CD4-positive, alpha-beta T cell treated with Interleukin-17A for 1 hour (primary cell): Measurements from ENCODE around the gene SRPK2.
A peak's percentile ranks its signal among the peaks of the same experiment; 100 is the strongest.
"Not testable (repeated sequence)": the region's sequence is repeated elsewhere in the genome, so short reads cannot be mapped to it uniquely, and the experiment has no call there.

Experiments
- DNase-seq: peaks from one replicate; pipeline ENCODE4 v3.0.0-alpha.2; 2020

Gene SRPK2

DNA sequence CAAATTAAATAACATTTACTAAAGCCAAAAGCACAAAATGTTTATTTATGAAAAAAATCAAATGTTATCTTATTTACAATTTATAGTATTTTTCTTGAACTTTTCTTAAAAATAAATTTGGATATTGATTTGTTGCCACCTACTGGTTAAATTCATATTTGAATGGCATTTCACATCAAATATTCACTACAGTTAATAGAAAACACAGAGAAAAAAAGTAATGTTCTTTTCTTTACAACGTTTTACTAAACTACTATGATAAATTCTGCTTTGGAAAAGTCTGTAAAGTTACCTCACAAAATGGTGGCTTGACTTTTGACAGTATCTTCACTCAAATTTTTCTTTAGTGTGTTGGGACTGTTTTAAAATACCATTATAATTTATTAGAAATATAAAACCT is 52.7 kb downstream of the SRPK2 start:
- peak; percentile 32 for DNase-seq

DNA sequence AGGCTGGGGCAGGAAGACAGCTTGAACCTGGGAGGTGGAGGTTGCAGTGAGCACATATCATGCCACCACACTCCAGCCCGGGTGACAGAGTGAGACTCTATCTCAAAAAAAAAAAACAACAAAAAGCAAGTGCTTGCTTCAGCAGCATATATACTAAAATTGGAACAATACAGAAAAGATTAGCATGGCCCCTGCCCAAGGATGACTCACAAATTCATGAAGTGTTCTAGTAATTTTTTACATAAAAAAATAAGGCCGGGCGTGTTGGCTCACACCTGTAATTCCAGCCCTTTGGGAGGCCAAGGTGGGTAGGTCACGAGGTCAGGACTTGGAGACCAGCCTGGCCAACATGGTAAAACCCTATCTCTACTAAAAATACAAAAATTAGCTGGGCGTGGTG is 56.1 kb downstream of the SRPK2 start:
- not testable (repeated sequence) for DNase-seq

DNA sequence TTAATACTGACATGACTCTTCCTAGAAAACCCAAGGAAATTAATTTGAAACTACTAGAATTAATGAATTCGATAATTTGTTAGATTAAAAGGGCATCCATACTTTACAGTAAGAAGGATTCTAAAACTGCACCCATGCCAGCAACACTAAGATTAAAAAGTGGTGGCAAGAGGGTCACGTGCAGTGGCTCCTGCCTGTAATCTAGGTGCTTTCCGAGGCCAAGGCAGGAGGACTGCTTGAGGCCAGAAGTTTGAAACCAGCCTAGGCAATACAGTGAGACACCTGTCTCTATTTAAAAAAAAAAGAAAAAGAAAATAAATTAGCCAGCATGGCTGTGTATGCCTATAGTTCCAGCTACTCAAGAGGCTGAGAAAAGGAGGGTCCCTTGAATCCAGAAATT is 58.2 kb downstream of the SRPK2 start:
- no peak for DNase-seq

DNA sequence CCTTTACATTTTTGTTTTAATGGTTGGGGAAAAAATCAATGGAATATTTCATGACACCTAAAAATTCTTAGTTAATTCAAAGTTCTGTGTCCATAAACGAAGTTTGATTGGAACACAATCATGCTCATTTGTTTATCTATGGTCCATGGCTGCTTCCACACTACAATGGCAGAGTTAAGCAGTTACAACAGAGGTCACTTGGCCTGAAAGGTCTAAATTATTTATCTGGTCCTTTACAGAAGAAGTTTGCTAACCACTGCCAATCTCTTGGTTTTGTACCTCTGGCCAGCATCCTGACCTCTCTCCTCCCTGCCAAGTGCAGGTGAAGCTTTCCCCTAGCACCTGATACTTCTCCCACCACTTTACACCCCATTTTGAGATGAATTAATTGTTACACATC is 61.5 kb downstream of the SRPK2 start:
- DNase-seq, result no peak

DNA sequence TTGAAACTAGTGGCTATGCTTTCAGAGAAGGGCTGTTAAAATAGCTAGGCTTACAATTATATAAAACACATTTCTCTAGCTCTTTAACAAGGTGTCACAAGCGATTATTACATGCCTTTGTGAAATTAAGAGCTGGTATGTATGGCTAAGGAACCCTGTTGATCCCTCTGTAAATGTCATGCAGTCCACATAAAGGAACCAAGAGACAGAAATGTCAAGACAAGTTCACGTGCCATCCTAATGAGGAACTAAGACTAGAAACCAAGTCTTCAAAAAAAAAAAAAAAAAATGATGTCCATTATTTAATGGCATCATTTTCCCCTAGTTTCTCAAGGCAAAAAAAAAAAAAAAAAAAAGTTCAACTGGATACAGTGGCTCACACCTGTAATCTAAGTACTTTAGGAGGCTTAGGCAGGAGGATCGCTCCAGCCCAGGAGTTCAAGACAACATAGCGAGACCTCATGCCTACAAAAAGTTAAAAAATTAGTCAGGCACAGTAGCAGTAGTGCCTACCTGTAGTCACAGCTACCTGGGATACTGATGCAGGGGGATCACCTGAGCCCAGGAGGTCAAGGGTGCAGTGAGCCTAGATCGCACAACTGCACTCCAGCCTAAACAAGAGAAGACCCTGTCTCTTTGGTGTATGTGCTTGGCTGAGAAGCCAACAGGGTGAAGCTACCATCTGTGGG is 63.4 kb downstream of the SRPK2 start:
- no peak for DNase-seq

DNA sequence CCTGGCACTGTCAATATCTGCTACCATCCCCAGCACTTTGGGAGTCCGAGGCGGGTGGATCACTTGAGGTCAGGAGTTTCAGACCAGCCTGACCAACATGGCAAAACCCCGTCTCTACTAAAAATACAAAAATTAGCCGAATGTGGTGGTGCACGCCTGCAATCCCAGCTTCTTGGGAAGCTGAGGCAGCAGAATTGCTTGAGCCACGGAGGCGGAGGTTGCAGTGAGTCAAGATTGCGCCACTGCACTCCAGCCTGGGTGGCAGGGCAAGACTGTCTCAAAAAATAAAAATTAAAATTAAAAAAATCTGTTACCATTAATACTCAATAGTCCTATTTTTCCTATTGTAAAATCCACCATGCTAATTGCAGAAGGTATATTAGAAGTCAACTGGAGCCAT is 64.1 kb downstream of the SRPK2 start:
- DNase-seq, result not testable (repeated sequence)

DNA sequence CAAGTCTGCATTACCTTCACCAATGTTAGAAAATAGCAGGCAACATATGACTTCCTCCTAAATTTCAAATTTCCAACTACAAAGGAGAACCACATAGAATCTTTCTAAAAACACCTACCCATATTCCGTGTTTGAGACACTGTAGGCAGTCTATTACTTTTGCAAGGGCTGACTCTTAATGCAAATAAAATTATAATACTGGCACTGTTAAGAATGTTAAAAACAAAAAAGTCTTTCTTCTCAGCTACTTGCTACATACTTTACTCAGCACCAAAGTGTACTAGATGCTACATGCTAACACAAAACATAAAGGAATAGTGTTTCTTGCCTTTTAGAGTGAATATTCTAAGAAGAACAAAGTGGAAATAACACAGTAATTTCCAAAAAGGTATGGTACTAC is 65.4 kb downstream of the SRPK2 start:
- no peak for DNase-seq

DNA sequence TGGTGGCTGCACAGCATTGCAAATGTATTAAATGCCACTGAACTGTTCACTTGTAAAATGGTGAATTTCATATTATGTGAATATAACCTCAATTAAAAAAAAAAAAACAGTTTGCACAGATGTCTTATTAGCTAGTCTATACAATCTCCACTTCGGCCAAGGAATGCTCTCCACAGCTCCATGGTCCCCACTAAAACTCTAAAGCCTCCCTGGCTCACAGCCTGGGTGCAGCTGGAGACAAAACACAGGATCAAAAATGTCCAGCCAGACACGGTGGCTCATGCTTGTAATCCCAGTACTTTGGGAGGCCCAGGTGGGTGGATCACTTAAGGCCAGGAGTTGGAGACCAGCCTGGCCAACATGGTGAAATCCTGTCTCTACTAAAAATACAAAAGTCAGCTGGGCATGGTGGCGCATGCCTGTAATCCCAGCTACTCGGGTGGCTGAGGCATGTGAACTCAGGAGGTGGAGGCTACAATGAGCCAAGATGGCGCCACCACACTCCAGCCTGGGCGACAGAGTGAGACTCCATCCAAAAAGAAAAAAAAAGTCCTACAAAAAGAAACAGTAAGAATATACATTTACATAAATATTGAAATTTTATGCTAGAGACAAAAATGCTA is 66.0 kb downstream of the SRPK2 start:
- DNase-seq, result no peak

DNA sequence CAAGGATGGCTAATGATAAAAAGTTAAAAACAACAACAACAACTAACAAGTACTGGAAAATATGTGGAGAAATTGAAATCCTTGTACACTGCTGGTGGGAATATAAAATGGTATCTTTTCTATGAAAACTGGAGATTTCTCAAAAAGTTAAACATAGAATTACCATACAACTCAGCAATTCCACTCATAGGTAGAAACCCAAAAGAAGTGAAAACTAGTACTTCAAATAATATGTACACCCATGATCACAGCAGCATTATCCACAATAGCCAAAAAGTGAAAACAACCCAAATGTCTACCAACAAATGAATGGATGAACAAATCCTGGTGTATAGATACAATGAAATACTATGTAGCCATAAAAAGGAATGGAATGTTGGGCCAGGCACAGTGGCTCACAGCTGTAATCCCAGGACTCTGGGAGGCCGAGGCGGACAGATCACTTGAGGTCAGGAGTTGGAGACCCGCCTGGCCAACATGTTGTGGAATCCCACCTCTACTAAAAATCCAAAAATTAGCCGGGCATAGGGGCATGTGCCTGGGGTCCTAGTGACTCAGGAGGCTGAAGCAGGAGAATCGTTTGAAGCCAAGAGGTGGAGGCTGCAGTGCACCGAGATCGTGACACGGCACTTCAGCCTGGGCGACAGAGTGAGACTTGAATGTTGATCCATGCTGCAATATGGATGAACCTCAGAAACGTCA is 66.8 kb downstream of the SRPK2 start:
- DNase-seq, result no peak

DNA sequence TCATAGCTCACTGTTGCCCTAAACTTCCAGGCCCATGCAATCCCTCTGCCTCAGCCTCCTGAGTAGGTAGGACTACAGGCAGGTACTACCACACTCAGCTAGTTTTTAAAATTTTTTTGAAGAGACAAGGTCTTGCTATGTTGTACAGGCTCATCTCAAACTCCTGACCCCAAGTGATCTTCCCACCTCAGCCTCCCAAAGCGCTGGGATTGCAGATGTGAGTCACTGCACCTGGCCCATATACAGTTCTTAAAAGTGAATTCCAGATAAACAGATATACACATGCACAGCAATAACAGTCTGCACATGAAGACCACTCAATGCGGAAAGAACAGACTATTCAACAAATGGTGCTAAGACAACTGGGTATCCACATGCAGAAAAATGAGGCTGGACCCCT is 67.8 kb downstream of the SRPK2 start:
- DNase-seq, result no peak

DNA sequence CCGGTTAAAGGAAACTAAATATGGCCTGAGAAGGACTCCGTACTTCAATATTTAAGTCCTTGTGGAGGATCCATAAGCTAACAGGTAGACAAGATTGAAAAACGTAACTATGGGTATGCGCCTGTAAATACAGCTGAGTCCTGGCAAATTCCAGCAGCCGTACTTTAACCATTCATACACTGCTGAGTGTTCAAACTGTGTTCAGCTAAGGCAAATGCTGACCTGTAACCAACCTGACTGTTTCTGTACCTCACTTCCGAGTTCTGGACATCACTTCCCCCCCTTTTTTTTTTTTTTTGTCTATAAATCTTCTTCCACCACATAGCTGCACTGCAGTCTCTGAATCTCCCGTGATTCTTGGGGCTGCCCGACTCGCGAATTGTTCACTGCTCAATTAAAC is 69.1 kb downstream of the SRPK2 start:
- DNase-seq, result no peak

DNA sequence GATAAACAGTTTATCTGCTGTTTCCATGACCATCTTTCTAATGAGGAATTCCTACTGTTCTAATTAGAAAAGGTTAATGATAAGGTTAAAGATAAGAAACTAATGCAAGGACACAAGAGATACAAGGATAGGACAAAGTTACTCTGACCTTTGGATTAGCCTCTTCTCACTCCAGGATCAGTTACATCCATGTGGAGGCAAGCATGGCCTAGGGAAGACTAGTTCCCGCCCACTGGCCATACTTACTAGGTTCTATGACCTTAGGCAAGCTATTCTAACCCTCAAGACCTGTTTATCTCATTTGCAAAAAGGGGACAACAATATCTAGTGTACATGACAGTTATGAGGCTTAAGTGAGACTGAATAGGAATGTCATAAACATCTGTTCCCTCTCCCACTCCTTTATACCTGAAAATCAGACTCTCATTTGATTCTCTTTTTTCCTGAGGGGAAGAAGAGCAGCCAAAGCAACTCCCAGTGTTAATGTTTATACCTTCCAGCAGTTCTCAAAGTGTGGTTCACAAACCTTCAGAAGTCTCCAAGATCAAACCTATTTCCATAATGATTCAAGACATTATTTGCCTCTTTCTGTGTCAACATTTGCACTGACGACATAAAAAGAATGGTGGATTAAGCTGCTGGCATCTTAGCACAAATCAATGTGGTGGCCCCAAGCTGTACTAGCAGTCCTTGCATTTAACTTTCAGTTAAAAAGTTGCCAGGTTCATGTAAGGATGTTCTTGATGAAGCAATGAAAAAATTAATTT is 72.0 kb downstream of the SRPK2 start:
- no peak for DNase-seq

DNA sequence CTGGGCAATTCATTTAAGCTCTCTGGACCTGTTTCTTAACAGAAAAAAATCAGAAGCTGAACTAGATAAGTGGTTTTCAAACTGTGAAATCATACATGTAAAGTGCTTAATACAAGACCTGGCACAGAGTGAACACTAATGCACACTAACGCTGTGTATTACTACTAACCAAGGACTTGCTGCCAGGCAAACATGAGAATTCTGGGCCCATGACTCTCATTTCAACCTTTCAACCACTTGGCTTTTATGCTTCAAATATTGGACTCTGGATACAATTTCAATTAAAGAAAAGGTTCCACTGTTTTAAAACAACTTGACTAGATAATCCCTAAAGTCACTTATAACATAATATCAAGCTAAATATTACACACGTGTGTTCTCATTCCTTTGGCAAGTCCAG is 73.4 kb downstream of the SRPK2 start:
- no peak for DNase-seq

DNA sequence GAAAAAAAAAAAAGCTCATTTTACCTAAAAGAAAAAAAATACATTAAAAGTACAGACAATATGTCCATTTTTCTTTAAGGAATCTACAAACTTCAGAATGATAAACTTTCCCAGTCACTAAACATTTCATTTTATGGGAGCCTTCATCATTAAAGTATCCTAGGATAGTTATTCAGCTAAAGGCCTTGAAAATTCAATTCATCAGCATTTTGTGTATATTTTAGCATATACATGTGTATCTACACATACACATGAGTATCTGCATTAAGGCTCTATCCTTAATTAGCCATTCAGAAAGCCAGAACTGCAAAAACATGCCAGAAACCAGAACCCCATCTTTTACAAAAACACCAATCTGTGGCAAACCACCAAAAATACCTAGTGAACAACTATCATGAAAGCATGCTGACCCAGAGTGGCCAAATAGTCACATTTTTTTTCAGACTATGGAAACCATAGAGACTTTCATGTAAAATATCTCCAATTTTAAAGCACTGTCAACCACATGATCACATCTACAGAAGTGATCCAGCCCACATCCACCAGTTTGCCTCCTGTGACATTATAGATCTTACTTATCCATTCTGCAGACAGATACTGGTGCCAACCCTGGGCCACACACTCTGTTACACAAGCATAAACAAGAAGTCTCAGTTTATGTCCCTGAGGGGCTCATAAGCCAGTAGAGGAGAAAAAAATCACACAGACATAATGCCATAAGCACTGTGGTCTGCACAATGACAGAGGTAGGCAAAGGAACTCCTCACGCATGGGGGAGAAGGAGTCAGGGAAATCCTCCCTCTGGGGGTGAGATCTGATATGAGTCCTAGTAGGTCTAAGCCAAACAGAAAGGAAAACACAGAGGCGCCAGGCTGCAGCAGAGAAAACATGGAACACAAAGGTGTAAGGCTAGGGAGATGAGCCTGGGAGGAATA is 79.2 kb downstream of the SRPK2 start:
- DNase-seq, result no peak

DNA sequence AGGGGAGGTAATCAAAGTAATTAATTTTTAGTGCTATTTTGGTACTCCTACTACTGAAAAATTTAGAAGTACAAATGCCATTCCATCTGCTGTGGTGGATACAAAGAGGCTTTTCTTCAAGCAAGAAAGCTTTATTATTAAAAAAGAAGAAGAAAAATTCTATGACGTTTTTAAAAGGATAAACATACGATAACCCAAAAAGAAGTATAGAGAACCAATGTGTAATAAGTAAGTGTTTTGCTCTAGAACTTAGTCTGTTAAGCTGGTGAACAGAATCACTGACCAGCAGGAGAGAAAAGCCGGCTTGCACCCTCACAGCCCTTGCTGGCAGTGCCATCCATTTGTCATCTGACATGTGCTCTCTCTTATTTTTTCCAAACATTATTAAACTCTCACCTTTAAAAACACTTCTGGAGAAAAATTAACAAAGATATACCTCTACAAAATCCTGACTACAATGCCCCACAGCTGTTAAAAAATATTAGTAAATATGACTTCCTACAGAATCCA is 81.5 kb downstream of the SRPK2 start:
- DNase-seq, result no peak

DNA sequence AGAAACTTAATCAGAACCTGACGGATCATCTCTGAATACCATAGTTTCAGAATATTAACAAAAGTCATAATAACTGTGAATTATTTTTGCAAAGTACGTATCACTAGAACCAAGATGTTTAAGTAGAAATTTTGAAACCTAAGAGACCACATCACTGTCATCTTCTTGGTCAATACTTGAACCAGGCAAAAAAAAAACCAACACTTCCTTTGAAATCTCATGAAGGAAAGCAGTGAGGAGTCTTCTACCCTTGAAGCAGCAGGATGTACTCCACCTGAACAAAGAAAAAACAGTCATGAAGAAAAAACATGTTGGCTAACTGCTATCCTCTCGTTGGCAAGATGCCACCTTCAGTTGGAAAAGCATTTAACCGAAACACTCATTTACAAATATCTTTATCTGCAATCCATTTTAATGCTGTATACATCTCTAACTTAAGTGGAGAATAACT is 82.4 kb downstream of the SRPK2 start:
- DNase-seq, result no peak

DNA sequence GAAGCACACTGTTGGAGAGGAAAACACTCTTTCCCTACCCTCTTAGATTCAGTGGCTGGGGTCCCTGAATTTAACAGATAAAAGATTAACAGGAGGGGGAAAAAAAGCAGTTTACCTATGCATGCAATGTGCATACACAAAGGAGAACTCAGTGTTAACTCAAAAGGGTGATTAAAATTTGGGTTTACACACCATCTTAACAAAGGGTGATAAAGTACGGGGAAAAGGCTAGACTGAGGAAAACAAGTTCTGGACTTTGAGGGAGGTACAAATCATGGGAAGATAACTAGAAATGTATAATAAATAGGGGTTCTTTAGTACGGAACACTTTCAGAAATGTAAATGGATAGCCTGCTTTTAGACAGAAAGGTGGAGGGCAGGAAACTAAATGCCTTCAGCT is 83.1 kb downstream of the SRPK2 start:
- no peak for DNase-seq

DNA sequence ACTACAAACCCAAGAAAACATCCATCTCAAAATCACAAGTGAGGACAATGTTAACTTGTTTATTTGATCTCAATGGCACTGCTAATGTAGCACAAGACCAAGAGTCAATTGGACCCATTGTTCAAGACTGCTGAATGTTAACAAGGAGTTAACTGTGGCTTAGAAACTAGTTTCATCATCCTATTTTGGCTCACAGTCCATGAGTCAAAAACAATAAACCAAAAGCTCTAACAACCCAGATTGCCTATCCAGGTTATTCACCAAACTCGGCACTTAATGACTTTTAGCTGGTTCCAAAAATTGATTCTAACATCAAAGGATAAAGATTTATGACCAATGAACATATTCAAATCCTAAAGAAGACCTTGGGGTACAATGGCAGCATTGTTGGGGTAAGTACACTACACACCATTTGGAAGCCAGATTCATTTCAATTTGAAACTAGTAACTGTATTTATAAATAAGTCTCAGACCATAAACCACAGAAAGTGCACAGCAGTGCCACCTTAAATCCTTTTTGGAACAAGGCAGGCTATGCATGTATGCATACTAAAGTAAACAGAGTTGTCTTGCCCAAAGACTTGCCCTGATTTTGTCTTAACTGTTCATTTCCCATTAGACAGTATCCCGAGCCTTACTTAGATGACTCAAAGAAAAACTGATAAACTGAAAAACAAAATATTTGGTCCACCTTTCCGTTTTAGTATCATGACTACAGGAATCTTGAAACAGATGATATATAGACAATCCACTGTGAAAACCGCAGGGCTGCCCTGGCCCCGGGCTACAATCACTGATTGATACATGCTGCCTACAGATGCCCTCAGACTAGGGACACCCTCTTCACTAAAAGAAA is 84.5 kb downstream of the SRPK2 start:
- DNase-seq, result no peak

DNA sequence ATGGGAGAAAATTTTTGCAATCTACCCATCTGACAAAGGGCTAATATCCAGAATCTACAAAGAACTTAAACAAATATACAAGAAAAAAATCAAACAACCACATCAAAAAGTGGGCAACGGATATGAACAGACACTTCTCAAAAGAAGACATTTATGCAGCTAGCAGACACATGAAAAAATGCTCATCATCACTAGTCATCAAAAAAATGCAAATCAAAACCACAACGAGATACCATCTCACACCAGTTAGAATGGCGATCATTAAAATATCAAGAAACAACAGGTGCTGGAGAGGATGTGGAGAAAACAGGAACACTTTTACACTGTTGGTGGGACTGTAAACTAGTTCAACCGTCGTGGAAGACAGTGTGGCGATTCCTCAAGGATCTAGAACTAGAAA is 88.1 kb downstream of the SRPK2 start:
- peak; percentile 73 for DNase-seq

DNA sequence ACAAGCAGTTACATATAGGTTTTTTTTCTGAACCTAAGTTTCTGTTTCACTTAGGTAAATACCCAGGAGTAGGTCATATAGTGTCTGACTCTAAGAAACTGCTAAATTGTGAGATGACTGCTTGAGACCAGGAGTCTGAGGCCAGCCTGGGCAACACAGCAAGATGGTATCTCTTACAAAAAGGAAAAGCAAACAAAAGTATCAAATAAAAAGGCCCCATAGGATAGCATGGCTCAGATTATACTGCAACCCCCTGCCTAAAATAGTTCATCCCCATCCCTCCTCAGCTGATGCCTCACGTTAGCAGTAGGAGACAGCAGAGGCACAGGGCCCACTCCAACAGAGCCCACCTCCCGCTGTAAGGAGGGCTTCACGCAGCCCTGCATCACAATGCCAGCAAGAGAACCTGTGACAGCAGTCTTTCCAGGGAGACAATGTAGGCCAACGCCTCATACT is 90.3 kb downstream of the SRPK2 start:
- DNase-seq, result peak; percentile 25

DNA sequence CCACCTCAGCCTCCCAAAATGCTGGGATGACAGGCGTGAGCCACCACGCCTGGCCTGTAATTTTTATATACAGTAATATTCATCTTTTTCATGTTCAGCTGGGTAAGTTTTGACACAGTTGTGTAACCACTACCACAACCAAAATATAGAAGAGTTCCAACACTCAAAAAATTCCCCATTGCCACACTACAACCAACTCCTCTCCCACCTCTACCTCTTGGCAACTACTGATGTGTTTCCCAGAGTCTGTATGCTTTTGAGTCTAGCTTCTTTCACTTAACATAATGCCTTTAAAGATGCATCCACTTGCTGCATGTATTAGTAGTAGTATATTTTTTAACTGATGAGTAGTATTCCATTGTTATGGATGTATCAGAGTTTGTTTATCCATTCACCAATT is 90.7 kb downstream of the SRPK2 start:
- DNase-seq, result no peak
